ENCODE measurements around the gene PPP1R13L.

Gene PPP1R13L

GRCh38 chr19:45361608-45362007, 43.3 kb downstream of the PPP1R13L start:
- TF ChIP-seq CTCF (conservative IDR thresholded peaks at IDR 0.05; ENCODE audit: low read length): no peak
- no peak overlapping the region for H3K4me3 ChIP-seq (ENCODE audit: low read length)
- DNase-seq (ENCODE audit: low read depth): no peak

GRCh38 chr19:45358213-45358792, 46.6 kb downstream of the PPP1R13L start:
- no peak for DNase-seq (ENCODE audit: low read depth)

GRCh38 chr19:45357445-45357783, 47.5 kb downstream of the PPP1R13L start:
- H3K4me3 ChIP-seq (ENCODE audit: low read length): no peak overlapping the region
- DNase-seq (ENCODE audit: low read depth): no peak
- no peak for TF ChIP-seq CTCF (conservative IDR thresholded peaks at IDR 0.05; ENCODE audit: low read length)

More at GRCh38 chr19:45358213-45358792, 46.6 kb downstream of the PPP1R13L start:
- H3K4me3 ChIP-seq (ENCODE audit: low read length): no peak overlapping the region
- no peak for TF ChIP-seq CTCF (conservative IDR thresholded peaks at IDR 0.05; ENCODE audit: low read length)

GRCh38 chr19:45356760-45357444, 48.0 kb downstream of the PPP1R13L start:
- no peak overlapping the region for H3K4me3 ChIP-seq (ENCODE audit: low read length)
- no peak for TF ChIP-seq CTCF (conservative IDR thresholded peaks at IDR 0.05; ENCODE audit: low read length)
- no peak for DNase-seq (ENCODE audit: low read depth)

GRCh38 chr19:45355910-45356309, 49.0 kb downstream of the PPP1R13L start:
- no peak for TF ChIP-seq CTCF (conservative IDR thresholded peaks at IDR 0.05; ENCODE audit: low read length)
- H3K4me3 ChIP-seq (ENCODE audit: low read length): no peak overlapping the region
- DNase-seq (ENCODE audit: low read depth): no peak

GRCh38 chr19:45355402-45355801, 49.5 kb downstream of the PPP1R13L start:
- no peak overlapping the region for H3K4me3 ChIP-seq (ENCODE audit: low read length)
- no peak for TF ChIP-seq CTCF (conservative IDR thresholded peaks at IDR 0.05; ENCODE audit: low read length)
- DNase-seq (ENCODE audit: low read depth): no peak

GRCh38 chr19:45354241-45354842, 50.5 kb downstream of the PPP1R13L start:
- no peak overlapping the region for H3K4me3 ChIP-seq (ENCODE audit: low read length)
- DNase-seq (ENCODE audit: low read depth): no peak
- no peak for TF ChIP-seq CTCF (conservative IDR thresholded peaks at IDR 0.05; ENCODE audit: low read length)

All from AG10803 (cell line).